HG03558 (cell line): ENCODE measurements around the gene LGI4.

Experiments used
- ATAC-seq: cut with Tn5 transposase; IDR thresholded peaks from one replicate; pipeline ENCODE4 v1.9.1; 2021; ENCODE audit warnings: moderate number of reproducible peaks; ENCODE audit not compliant: unreplicated experiment; ENCODE audit errors: extremely low read depth

The LGI4 gene

GRCh38 chr19:35125749-35126623 lies 8.9 kb downstream of the LGI4 start:
- no peak for ATAC-seq

- no peak for ATAC-seq
Measured at GRCh38 chr19:35125270-35125717, 9.6 kb downstream of the LGI4 start.

GRCh38 chr19:35124098-35125060 lies 10.5 kb downstream of the LGI4 start:
- ATAC-seq = no peak

GRCh38 chr19:35123573-35123972 lies 11.3 kb downstream of the LGI4 start:
- ATAC-seq = no peak

GRCh38 chr19:35122687-35123551 lies 11.9 kb downstream of the LGI4 start:
- no peak for ATAC-seq

- ATAC-seq = no peak
Measured at GRCh38 chr19:35120898-35121297, 14.0 kb downstream of the LGI4 start.

- ATAC-seq = no peak
Measured at GRCh38 chr19:35120492-35120891, 14.4 kb downstream of the LGI4 start.

- no peak for ATAC-seq
Measured at GRCh38 chr19:35119578-35120155, 15.2 kb downstream of the LGI4 start.

GRCh38 chr19:35119091-35119490 lies 15.8 kb downstream of the LGI4 start:
- ATAC-seq = no peak

- ATAC-seq = no peak
Measured at GRCh38 chr19:35118268-35119020, 16.4 kb downstream of the LGI4 start.

- no peak for ATAC-seq
Measured at GRCh38 chr19:35117799-35118198, 17.1 kb downstream of the LGI4 start.

- ATAC-seq = no peak
Measured at GRCh38 chr19:35117116-35117515, 17.7 kb downstream of the LGI4 start.

- ATAC-seq = no peak
Measured at GRCh38 chr19:35116072-35116801, 18.6 kb downstream of the LGI4 start.

GRCh38 chr19:35115177-35115951 lies 19.5 kb downstream of the LGI4 start, which contains the start of gene FXYD3:
Gene FXYD3, plus strand, starts transcription at chr19:35115823. Its CDS starts 3,554 bp downstream, at chr19:35119377.
- ATAC-seq = no peak

- ATAC-seq = no peak
Measured at GRCh38 chr19:35114353-35115176, 20.3 kb downstream of the LGI4 start.

- ATAC-seq = no peak
Measured at GRCh38 chr19:35112995-35113688, 21.7 kb downstream of the LGI4 start.
